HepG2 (cell line): ENCODE results near the gene MACROD2. TPM values are rescaled to one million over a fixed set of nuclear protein-coding genes. Genes with fewer than 3 reads are reported as not detected.

Experiments used
- ATAC-seq: fragments of 200-7000 bp; cut with Tn5 transposase; 3 replicates; pipeline ENCODE4 v1.9.1; 2020; ENCODE audit warnings: mild to moderate bottlenecking, moderate library complexity
- BruUV-seq: library from RNA; stranded (reverse); fragments of 400-500 nt; replicated peaks from 2 replicates; lab custom pipeline; 2021; lab: Mats Ljungman, UMichigan
- CTCF ChIA-PET: fragments of 300-600 bp; formaldehyde crosslinking; extraction: SDS; loops from one replicate; lab custom pipeline; 2021; ENCODE audit warnings: low total read pairs, inconsistent platforms, low intra/inter-chr PET ratio; lab: Yijun Ruan, JAX
- POLR2A ChIA-PET: fragments of 350-600 bp; sonication (Branson Sonifier 250); formaldehyde crosslinking; loops from one replicate; lab custom pipeline; 2020; ENCODE audit warnings: antibody characterized with exemption, inconsistent platforms; lab: Yijun Ruan, JAX
- DNase-seq: peaks from one replicate; pipeline ENCODE4 v3.0.0-alpha.2; 2015; ENCODE audit warnings: low spot score
- FAIRE-seq: peaks from 3 replicates; lab custom pipeline; 2011; peaks lifted over from hg19 to GRCh38; lab: Jason Lieb, UNC
- H2AFZ ChIP-seq: one replicate; pipeline ENCODE4 v1.6.1; 2011; ENCODE audit warnings: low read length, inconsistent platforms
- H3K27ac ChIP-seq: fragments of 300-600 bp; 3 replicates; pipeline ENCODE4 v1.8.0; 2011; ENCODE audit warnings: mixed run types, mild to moderate bottlenecking, mixed read lengths, low read length, inconsistent platforms; ENCODE audit not compliant: insufficient read depth; ENCODE audit errors: extremely low read length
- H3K27me3 ChIP-seq, 2 experiments: fragments of 200-600 bp in 1 of 2; 2 replicates in 1 of 2; 3 replicates in 1 of 2; pipeline versions ENCODE4 v1.6.0 to v1.8.0; 2011; ENCODE audit warnings: low read length in 2 of 2, mild to moderate bottlenecking in 2 of 2, moderate library complexity in 2 of 2, inconsistent platforms in 1 of 2; ENCODE audit not compliant: insufficient read depth in 2 of 2, control insufficient read depth in 1 of 2
- H3K36me3 ChIP-seq, 2 experiments: fragments of 200-600 bp in 1 of 2; replicated peaks in 1 of 2; 2 replicates in 1 of 2; 3 replicates in 1 of 2; pipeline versions ENCODE4 v1.5.1 to v1.8.0; 2011; ENCODE audit warnings: low read length in 2 of 2, inconsistent platforms in 1 of 2; ENCODE audit not compliant: insufficient read depth in 2 of 2, control insufficient read depth in 1 of 2
- H3K4me1 ChIP-seq: 2 replicates; pipeline ENCODE4 v1.5.1; 2012; ENCODE audit warnings: low read length, inconsistent platforms; ENCODE audit not compliant: insufficient read depth
- H3K4me2 ChIP-seq: 2 replicates; pipeline ENCODE4 v1.6.0; 2011; ENCODE audit warnings: low read depth, low read length, inconsistent platforms
- H3K4me3 ChIP-seq, 3 experiments: fragments of 200-600 bp in 1 of 3; sonication (generic), shearing (Covaris generic) in 1 of 3; replicated peaks in 1 of 3; 2 replicates each; pipeline ENCODE4 v1.5.1; 2011 to 2016; ENCODE audit warnings: low read length in 3 of 3, inconsistent platforms in 2 of 3, low read depth in 2 of 3, mild to moderate bottlenecking in 2 of 3, control low read depth in 1 of 3, mixed read lengths in 1 of 3; ENCODE audit not compliant: insufficient read depth in 1 of 3
- H3K79me2 ChIP-seq: one replicate; pipeline ENCODE4 v1.6.1; 2011; ENCODE audit warnings: low read length, inconsistent platforms; ENCODE audit not compliant: insufficient read depth
- H3K9ac ChIP-seq: 2 replicates; pipeline ENCODE4 v1.6.0; 2011; ENCODE audit warnings: mild to moderate bottlenecking, low read depth, low read length, inconsistent platforms; ENCODE audit not compliant: insufficient read depth
- H3K9me3 ChIP-seq: 2 replicates; pipeline ENCODE4 v1.5.1; 2012; ENCODE audit warnings: mild to moderate bottlenecking, low read length
- H4K20me1 ChIP-seq: 2 replicates; pipeline ENCODE4 v1.6.0; 2011; ENCODE audit warnings: inconsistent platforms, mild to moderate bottlenecking, low read length, moderate library complexity; ENCODE audit not compliant: insufficient read depth
- GTF2F1 ChIP-seq: fragments of 150-350 bp; IDR thresholded peaks from 2 replicates; pipeline ENCODE4 v1.6.1; 2014; ENCODE audit warnings: low read length
- HMGXB4 ChIP-seq, 2 experiments: sonication (generic) in 1 of 2; formaldehyde crosslinking in 1 of 2; IDR thresholded peaks; 2 replicates each; pipeline versions ENCODE4 v1.4.0 to v1.6.1; 2018 to 2020; ENCODE audit warnings: missing genetic modification reagents in 2 of 2, borderline replicate concordance in 1 of 2, low read depth in 1 of 2, mild to moderate bottlenecking in 1 of 2, missing biosample characterization in 1 of 2
- HNF4A ChIP-seq: sonication (generic); formaldehyde crosslinking; IDR thresholded peaks from 2 replicates; pipeline ENCODE4 v1.4.0; 2020; ENCODE audit warnings: missing genetic modification reagents
- MAFG ChIP-seq: sonication (generic); formaldehyde crosslinking; IDR thresholded peaks from 2 replicates; pipeline ENCODE4 v1.5.1; 2020; ENCODE audit warnings: mild to moderate bottlenecking, missing genetic modification reagents
- NFAT5 ChIP-seq: sonication (generic); formaldehyde crosslinking; IDR thresholded peaks from 2 replicates; pipeline ENCODE4 v1.4.0; 2020; ENCODE audit warnings: missing genetic modification reagents
- NFRKB ChIP-seq: fragments of 450-650 bp; IDR thresholded peaks from 2 replicates; pipeline ENCODE4 v1.6.1; 2017
- SMARCC2 ChIP-seq: fragments of 450-650 bp; IDR thresholded peaks from 2 replicates; pipeline ENCODE4 v1.6.1; 2017; ENCODE audit warnings: antibody characterized with exemption, mild to moderate bottlenecking
- SRSF9 ChIP-seq: fragments of 200-400 bp; formaldehyde crosslinking; IDR thresholded peaks from 2 replicates; pipeline ENCODE4 v1.6.1; 2018; ENCODE audit warnings: borderline replicate concordance, mild to moderate bottlenecking, low read depth, low read length; ENCODE audit not compliant: insufficient read depth, poor library complexity, severe bottlenecking
- ZKSCAN5 ChIP-seq: sonication (generic); formaldehyde crosslinking; IDR thresholded peaks from 2 replicates; pipeline ENCODE4 v1.5.1; 2020; ENCODE audit warnings: mild to moderate bottlenecking, missing genetic modification reagents
- ZNF12 ChIP-seq: sonication (generic); formaldehyde crosslinking; IDR thresholded peaks from 2 replicates; pipeline ENCODE4 v1.5.0; 2020; ENCODE audit warnings: missing genetic modification reagents
- ZNF263 ChIP-seq: sonication (generic); formaldehyde crosslinking; IDR thresholded peaks from 2 replicates; pipeline ENCODE4 v1.4.0; 2020; ENCODE audit warnings: missing genetic modification reagents
- ZNF460 ChIP-seq: sonication (generic); formaldehyde crosslinking; IDR thresholded peaks from 2 replicates; pipeline ENCODE4 v1.5.1; 2020; ENCODE audit warnings: missing genetic modification reagents, mild to moderate bottlenecking, borderline replicate concordance
- ZNF589 ChIP-seq: sonication (generic); formaldehyde crosslinking; conservative IDR thresholded peaks from 2 replicates; pipeline ENCODE4 v1.8.0; 2022; ENCODE audit warnings: mild to moderate bottlenecking, moderate library complexity, missing genetic modification reagents
- ZNF678 ChIP-seq: sonication (generic); formaldehyde crosslinking; IDR thresholded peaks from 2 replicates; pipeline ENCODE4 v1.4.0; 2020; ENCODE audit warnings: mild to moderate bottlenecking, missing genetic modification reagents
- WGBS: methylation state at CpG from one replicate; pipeline ENCODE4 v1.1.6; 2017; ENCODE audit warnings: low lambda C conversion rate; 5-methylcytosine and 5-hydroxymethylcytosine counted together
- in situ Hi-C: cut with HindIII; loops from 2 replicates; pipeline ENCODE4 v1.10.0; 2017; ENCODE audit warnings: low pct_unique_long_range_greater_than_20kb; ENCODE audit not compliant: extremely low pct_ligation_motif_present
- intact Hi-C: fragments of 100-400 bp; cut with micrococcal nuclease; formaldehyde crosslinking; loops from one replicate; pipeline ENCODE4 v1.10.0; 2022; ENCODE audit not compliant: unreplicated experiment
- polyA plus RNA-seq, 8 experiments: library from polyadenylated mRNA; depleted of rRNA in 3 of 8; stranded (reverse) in 7 of 8; unstranded in 1 of 8; fragments of >200 nt; fragmentation: Illumina TruSeq in 4 of 8; extraction: Trizol in 4 of 8; gene quantifications; 2 replicates each; pipeline versions ENCODE4 v1.2.1 to v1.2.3, GENCODE V29; 2011 to 2016; ENCODE audit warnings: low read depth in 4 of 8, missing spikeins in 1 of 8, mixed read lengths in 1 of 8; ENCODE audit not compliant: insufficient read depth in 1 of 8
- total RNA-seq, 5 experiments: library from RNA; depleted of rRNA; stranded (reverse); fragments of >200 nt; fragmentation: Illumina TruSeq; extraction: Trizol; gene quantifications; 2 replicates each; pipeline ENCODE4 v1.2.3, GENCODE V29; 2016; ENCODE audit warnings: low read depth in 1 of 5
- TF ChIP-seq, protein P1 (sequence below): sonication (generic); formaldehyde crosslinking; IDR thresholded peaks from 2 replicates; pipeline ENCODE4 v1.4.0; 2020; ENCODE audit warnings: mild to moderate bottlenecking, missing genetic modification reagents

Gene MACROD2
- total and polyA plus RNA-seq, 2 of the 13 experiments (the other 11 are each of a cell fraction or from before 2014, with no cell fraction given): 0.13 to 0.51 TPM

GRCh38 chr20:14589383-14589782 is 594.1 kb downstream of the MACROD2 start (continued):
- no peak for TF ChIP-seq NFAT5 (CRISPR knock-in tag)

DNA sequence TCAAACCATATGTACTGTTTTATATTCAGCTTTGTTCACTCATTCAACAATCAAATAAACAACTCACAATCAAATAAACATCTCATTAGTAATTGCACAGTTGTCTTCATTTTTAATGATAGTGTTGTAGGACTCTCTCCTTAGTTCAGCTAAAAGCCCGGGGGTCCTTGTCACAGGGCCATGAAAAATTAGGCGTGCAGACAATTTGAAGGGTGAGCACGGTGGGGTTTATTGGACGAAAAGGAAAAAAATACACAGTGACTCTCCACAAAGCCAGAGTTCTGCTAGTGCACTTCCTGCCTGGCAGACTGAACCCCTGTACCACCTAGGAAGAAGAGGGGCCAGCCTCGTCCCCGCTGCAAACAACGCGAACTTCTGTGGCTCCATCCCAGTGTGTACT is 599.7 kb downstream of the MACROD2 start:
- Histone ChIP-seq H3K27me3 (no peaks in the 10 kb centered on the region), H3K36me3 (no peaks in the 10 kb centered on the region), H3K4me1 (no peaks in the 10 kb centered on the region), H4K20me1 (no peaks in the 10 kb centered on the region), H3K4me3 (no peak overlapping the region), H3K27ac (no peak overlapping the region), H3K4me2 (no peak overlapping the region), H2AFZ (no peak overlapping the region), H3K79me2 (no peaks in the 10 kb centered on the region), H3K9me3 (no peaks in the 10 kb centered on the region), H3K9ac (no peak overlapping the region)
- DNase-seq (no peak), ATAC-seq (no peak), FAIRE-seq (no peak)
- POLR2A ChIA-PET: no interaction called here
- WGBS: 69% methylated on average over 8 of the region's 8 CpGs
- CTCF ChIA-PET: no interaction called here
- in situ Hi-C loops: no loop called here
- intact Hi-C loops: no loop called here
- TF ChIP-seq ZKSCAN5 (CRISPR knock-in tag) (no peak), ZNF460 (CRISPR knock-in tag) (no peak), ZNF12 (CRISPR knock-in tag) (no peak), MAFG (CRISPR knock-in tag) (no peak), HMGXB4 (CRISPR knock-in tag; IDR thresholded peaks at IDR 0.05; ENCODE audit: borderline replicate concordance in 1 of 2, low read depth in 1 of 2) (no peak), SRSF9 (no peak), ZNF263 (CRISPR knock-in tag) (no peak), HNF4A (no peak), NFRKB (no peak), GTF2F1 (no peak), ZNF589 (CRISPR knock-in tag) (no peak), ZNF678 (CRISPR knock-in tag) (no peak), SMARCC2 (no peak)
- TF ChIP-seq, protein P1, sequence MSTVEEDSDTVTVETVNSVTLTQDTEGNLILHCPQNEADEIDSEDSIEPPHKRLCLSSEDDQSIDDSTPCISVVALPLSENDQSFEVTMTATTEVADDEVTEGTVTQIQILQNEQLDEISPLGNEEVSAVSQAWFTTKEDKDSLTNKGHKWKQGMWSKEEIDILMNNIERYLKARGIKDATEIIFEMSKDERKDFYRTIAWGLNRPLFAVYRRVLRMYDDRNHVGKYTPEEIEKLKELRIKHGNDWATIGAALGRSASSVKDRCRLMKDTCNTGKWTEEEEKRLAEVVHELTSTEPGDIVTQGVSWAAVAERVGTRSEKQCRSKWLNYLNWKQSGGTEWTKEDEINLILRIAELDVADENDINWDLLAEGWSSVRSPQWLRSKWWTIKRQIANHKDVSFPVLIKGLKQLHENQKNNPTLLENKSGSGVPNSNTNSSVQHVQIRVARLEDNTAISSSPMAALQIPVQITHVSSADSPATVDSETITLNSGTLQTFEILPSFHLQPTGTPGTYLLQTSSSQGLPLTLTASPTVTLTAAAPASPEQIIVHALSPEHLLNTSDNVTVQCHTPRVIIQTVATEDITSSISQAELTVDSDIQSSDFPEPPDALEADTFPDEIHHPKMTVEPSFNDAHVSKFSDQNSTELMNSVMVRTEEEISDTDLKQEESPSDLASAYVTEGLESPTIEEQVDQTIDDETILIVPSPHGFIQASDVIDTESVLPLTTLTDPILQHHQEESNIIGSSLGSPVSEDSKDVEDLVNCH (CRISPR knock-in tag): no peak
- no TSS peak for BruUV-seq
